ELR (cell line): Measurements from ENCODE around the gene GHRHR.

Experiments used
- DNase-seq: peaks from one replicate; pipeline ENCODE4 v3.0.0-alpha.2; 2015; ENCODE audit warnings: low read depth

Gene GHRHR

DNA sequence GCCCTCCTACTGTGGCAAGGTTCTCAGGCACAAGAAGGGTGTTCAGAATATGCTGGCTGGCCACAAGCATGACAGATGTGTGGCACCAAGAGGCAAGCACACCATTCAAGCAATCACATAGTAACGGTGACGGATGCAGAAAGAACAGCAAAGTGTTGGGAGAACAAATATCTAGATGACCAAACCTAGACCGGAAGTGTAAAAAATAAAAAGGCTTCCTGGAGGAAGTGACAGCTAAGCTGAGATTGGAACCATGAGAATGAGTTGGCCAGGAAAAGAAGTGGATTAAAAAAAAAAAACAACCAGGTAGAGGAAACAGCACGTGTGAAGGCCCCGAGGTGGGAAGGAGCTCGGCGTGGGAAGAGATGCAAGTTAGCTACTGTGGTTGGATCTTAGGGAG, 22.0 kb downstream of the GHRHR start:
- no peak for DNase-seq

DNA sequence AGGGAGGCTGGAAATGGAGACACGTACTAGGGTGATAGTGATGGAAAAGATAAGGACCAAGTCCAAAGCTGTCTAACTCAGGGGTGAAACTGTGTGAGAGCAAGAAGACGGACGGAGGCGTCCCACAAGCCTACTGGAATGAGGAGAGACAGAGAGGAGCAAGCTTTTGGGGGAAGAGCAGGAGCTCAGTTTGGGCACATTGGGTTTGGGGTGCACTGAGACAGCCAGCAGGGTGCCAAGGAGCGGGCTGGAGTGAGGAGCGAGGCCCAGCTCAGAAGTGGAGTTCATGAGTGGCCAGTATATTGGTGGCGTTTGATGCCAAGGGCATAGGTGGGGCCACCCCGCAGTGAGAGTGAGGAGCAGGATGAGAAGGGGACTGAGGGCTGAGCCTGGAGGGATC, 22.6 kb downstream of the GHRHR start:
- DNase-seq, result no peak

GRCh38 chr7:30986738-30987137, 23.0 kb downstream of the GHRHR start:
- DNase-seq, result no peak

DNA sequence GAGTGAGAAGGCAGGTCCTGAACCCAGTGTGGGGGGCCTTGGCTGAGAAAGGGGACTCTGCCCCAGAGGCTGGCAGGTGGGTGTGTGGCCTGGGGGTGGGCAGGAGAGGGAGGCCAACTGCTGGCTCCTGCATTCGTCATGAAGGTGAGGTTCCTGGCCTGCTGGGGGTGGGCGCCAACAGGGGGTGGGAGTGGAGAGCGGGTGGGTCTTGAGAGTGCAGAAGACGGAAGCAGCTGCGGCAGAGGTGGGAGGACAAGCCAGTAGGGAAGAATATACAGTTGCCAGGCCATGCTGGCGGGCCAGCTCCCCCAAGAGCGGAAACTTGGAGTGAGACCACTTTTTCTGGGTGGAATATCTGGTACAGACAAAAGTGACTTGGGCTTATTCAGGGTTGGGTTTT, 23.4 kb downstream of the GHRHR start:
- no peak for DNase-seq

DNA sequence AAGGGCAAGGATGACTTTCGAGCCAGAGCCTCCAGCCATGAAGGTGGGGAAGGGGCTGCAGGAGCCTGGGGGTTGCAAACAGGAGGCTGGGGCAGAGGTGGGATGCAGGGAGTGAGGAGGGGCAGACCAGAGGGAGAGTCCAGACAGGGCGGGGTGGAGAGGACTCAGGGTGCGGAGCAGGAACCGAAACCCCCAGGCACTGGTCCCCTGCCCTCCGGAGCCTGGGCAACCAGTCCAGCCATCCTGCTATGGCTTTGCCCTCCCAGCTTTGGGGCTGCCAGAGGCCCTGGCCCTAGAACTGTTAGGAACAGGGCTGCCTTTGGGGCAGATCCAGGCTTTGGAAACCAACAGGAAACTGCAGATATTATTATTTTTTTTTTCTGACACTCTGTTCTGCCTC, 24.2 kb downstream of the GHRHR start:
- DNase-seq, result no peak

DNA sequence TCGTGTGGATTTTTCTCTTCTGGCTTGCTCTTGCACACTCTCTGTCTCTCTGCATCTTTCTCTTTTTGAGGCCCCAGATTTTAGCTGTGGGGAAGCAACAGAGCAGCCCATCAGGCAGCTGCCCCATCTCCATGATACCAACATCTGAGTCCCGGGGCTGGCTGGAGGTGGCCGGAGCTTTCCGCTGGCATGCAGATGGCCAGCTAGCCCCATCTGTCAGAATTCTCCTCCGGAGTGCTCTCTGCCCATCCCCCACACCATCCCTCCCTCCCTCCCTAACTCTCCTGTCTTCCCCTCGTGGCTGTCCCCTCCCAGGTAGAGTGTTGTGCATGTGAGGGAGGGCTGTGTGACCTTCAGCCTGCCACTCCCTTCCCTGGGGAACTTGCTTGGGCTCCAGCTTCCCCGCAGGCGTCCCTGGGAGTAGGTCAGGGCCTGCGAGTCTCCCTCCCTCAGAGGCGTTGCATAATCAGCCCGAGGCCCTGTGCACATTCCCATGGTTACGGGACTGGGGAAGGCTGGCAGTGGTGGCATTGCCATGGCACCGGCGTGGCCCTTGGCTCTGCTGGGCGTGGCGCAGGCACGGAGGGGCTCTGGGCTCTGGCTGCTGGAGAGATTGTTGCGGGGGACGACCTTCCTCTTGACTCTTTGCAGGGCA, 24.7 kb downstream of the GHRHR start:
- no peak for DNase-seq

DNA sequence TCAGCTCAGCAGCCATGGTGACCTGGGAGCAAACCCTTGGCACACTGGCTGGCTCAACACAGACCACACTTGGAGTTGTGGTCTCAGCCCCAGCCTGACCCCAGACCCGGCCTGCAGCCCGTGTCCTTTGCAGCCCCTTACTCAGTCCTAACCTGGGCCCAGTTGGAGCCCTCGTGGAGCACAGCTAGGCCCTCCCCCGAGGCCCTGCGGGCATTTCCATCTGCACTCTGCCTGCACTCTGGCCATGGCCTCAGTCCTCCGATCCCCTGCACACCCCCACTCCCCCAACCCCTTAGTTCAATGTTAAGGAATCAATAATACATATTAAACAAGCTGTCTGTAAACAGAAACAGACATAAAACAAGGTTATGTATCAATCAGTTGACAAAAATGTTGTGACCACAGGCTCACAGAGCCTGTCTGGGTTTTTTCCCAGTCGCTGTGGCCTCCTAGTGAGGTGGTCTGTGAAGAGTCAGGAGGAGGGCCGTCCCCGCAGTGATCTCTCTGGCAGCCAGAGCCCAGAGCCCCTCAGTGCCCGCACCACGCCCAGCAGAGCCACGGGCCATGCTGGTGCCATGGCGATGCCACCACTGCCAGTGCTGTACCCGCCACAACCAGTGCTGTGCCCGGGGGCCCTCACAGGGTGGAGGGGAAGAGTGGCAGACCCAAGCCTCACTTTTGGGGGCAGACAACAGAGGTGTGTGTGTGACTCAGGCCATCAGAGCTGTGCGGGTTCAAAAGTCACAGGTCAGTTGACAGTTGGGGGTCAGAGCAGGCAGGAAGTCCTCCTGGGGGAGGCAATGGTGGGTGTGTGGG, 25.5 kb downstream of the GHRHR start:
- DNase-seq, result no peak

- no peak for DNase-seq
Observed at GRCh38 chr7:30989824-30990672, 26.3 kb downstream of the GHRHR start.

DNA sequence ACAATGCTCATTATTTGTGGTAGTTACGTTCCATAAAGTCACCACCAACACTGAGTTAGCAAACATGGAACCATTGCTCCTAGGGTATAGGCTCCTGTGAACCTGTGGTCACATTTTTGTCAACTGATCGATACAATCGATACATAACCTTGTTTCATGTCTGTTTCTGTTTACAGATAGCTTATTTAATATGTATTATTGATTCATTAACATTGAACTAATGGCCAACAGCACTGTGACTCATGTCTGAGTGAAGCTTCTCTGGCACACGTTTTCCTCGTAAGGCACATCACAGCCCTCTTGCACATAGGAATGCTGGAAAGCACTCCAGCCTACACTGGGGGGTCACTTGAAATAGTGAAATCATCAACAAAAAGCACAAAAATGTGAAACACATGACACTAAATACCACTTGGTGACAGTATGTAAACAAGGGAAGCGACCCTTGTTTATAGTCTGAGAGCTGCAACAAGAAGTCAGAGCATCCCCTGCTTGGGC, 27.0 kb downstream of the GHRHR start:
- no peak for DNase-seq

DNA sequence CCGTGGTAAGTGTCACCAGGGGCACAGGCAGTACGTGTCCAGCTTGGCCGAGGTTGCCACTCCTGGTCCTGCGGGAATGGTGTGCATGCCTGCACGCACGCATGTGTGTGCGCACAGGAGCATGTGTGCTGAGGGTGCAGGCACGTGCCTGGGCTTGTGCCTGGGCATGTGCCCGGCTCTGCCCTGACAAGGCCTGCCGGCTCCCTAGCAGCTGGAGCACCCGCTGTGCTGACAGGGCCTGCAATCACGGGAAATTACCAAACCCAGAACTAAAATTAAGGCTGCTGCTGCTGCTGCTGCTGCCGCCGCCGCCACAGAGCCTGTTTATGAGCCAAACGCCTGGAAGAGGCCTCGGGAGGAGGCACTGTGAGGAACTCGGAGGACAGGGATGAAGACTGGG, 28.7 kb downstream of the GHRHR start:
- no peak for DNase-seq

GRCh38 chr7:30994206-30995100, 30.7 kb downstream of the GHRHR start:
- DNase-seq, result no peak

GRCh38 chr7:30995536-30995935, 31.8 kb downstream of the GHRHR start:
- DNase-seq, result no peak

DNA sequence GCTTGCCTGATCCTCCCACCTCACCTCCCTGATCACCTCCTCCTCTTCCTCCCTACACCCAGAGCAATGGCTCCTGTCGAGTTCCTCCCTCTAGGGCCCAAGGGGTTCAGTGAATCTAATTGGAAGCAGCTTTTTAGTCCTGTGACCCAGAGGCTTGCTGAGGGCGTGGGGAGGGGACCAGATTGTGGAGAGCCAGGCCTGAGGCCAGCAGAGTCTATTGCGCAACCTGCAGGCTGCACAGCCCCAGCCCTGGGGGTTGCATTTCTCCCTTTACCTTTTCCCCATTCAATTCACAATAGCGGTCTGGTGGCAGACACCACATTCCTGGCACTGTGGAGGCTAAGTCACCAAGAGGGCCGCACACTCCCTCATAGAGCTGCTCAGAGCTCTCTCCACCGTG, 32.5 kb downstream of the GHRHR start:
- no peak for DNase-seq

- DNase-seq, result no peak
Observed at GRCh38 chr7:30996883-30997282, 33.1 kb downstream of the GHRHR start.

DNA sequence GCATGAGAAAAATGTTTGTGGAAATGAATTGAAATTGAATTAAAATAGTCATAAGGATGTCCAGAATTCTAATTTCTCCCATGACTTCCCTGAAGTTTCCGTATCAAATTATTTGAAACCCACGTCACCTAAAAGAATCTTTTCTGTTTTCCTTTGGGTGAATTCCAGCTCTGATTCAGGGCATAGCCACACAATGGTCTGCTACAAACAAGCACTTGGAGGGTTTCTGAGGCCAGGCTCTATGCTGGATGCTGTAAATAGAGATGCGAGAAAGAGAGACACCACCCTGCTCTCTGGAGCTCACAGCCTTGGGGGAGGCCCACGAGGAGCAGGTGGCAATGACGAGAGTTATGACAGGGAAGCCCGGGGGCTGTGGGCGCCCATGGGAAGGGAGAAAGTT, 33.6 kb downstream of the GHRHR start:
- peak; percentile 16 for DNase-seq

- DNase-seq, result no peak
Observed at GRCh38 chr7:30998180-30998579, 34.4 kb downstream of the GHRHR start.

GRCh38 chr7:31000161-31000693, 36.5 kb downstream of the GHRHR start:
- DNase-seq, result no peak

GRCh38 chr7:31000779-31001178, 37.0 kb downstream of the GHRHR start:
- no peak for DNase-seq

- peak; percentile 25 for DNase-seq
Observed at GRCh38 chr7:31002256-31002655, 38.5 kb downstream of the GHRHR start.

- no peak for DNase-seq
Observed at GRCh38 chr7:31003097-31003496, 39.3 kb downstream of the GHRHR start.

DNA sequence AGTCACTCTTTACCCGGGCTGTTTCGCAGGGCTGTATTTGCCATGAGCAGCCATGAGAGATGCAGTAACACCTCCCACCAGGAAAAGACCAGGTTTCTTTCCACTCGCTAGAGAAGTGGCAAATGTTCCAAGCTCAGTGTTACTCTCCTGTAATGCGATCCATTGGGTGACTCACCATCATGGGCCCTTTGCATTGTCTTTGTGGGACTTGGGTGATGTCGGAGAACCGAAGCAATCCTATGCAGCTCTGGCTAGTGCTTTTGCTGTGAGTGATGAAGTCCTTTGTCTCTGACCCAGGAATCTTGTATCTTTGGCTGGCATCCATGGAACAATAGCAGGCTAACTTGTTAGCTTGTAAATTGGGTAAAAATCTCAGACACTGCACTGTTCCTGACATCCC, 40.0 kb downstream of the GHRHR start:
- no peak for DNase-seq
